HCT116 (cell line): ENCODE results near the gene GRM5. TPM values are rescaled to one million over a fixed set of nuclear protein-coding genes. Genes with fewer than 3 reads are reported as not detected.

ENCODE experiments used
- ATAC-seq: fragments of 200-7000 bp; cut with Tn5 transposase; 2 replicates; pipeline ENCODE4 v1.9.1; 2020; ENCODE audit warnings: mild to moderate bottlenecking, moderate library complexity
- BruUV-seq: library from RNA; stranded (reverse); fragments of 400-500 nt; replicated peaks from 2 replicates; lab custom pipeline; 2021; lab: Mats Ljungman, UMichigan
- CTCF ChIA-PET: fragments of 300-600 bp; sonication (Branson Sonifier 250); formaldehyde crosslinking; loops from one replicate; lab custom pipeline; 2021; ENCODE audit warnings: antibody characterized with exemption; lab: Charles Lee
- POLR2A ChIA-PET: fragments of 300-600, 350-600 bp; sonication (Branson Sonifier 250); formaldehyde crosslinking; loops from one replicate; lab custom pipeline; 2021; ENCODE audit warnings: antibody characterized with exemption; lab: Charles Lee
- RAD21 ChIA-PET, 2 experiments: fragments of 300-600 bp; sonication (Branson Sonifier 250); formaldehyde crosslinking; loops; one replicate each; lab custom pipeline; 2023; ENCODE audit warnings: low total read pairs in 2 of 2; ENCODE audit not compliant: uncharacterized antibody in 2 of 2, unreplicated experiment in 2 of 2, low non-redundant PET in 1 of 2; lab: Charles Lee
- DNase-seq: peaks from one replicate; pipeline ENCODE4 v3.0.0-alpha.2; 2010; ENCODE audit warnings: low read depth, low spot score
- H2AFZ ChIP-seq: fragments of 200-600 bp; shearing (Covaris generic), sonication (generic); 2 replicates; pipeline ENCODE4 v1.6.1; 2017; ENCODE audit warnings: low read depth, mixed run types, mixed read lengths, antibody characterized with exemption, low read length; ENCODE audit not compliant: poor library complexity, severe bottlenecking
- H3K27ac ChIP-seq: 2 replicates; pipeline ENCODE4 v1.5.1; 2012; ENCODE audit warnings: low read depth, low read length
- H3K27me3 ChIP-seq: fragments of 200-600 bp; sonication (generic); 2 replicates; pipeline ENCODE4 v1.6.1; 2016; ENCODE audit warnings: mixed run types, low read length, mixed read lengths; ENCODE audit not compliant: insufficient read depth
- H3K36me3 ChIP-seq, 2 experiments: fragments of 200-500 bp in 1 of 2; fragments of 200-600 bp in 1 of 2; sonication (Bioruptor generic) in 1 of 2; sonication (generic) in 1 of 2; 2 replicates each; pipeline versions ENCODE4 v1.5.1 to v1.6.1; 2014 to 2016; ENCODE audit warnings: low read length in 2 of 2, inconsistent platforms in 1 of 2, mixed read lengths in 1 of 2, mixed run types in 1 of 2; ENCODE audit not compliant: insufficient read depth in 2 of 2, control insufficient read depth in 1 of 2
- H3K4me1 ChIP-seq, 2 experiments: fragments of 200-600 bp in 1 of 2; sonication (generic) in 1 of 2; 2 replicates each; pipeline versions ENCODE4 v1.5.1 to v1.6.1; 2012 to 2017; ENCODE audit warnings: low read length in 2 of 2, inconsistent platforms in 1 of 2, mild to moderate bottlenecking in 1 of 2, mixed read lengths in 1 of 2, mixed run types in 1 of 2, moderate library complexity in 1 of 2; ENCODE audit not compliant: insufficient read depth in 2 of 2, control insufficient read depth in 1 of 2
- H3K4me2 ChIP-seq: fragments of 200-600 bp; sonication (generic); 2 replicates; pipeline ENCODE4 v1.6.1; 2017; ENCODE audit warnings: mixed run types, low read length, mixed read lengths
- H3K4me3 ChIP-seq, 2 experiments: fragments of 200-600 bp in 1 of 2; sonication (generic) in 1 of 2; replicated peaks in 1 of 2; 2 replicates each; pipeline ENCODE4 v1.5.1; 2011 to 2016; ENCODE audit warnings: low read length in 2 of 2, control low read depth in 1 of 2, low read depth in 1 of 2, mild to moderate bottlenecking in 1 of 2, mixed read lengths in 1 of 2, mixed run types in 1 of 2
- H3K79me2 ChIP-seq: fragments of 200-600 bp; sonication (generic); 2 replicates; pipeline ENCODE4 v1.6.1; 2017; ENCODE audit warnings: mild to moderate bottlenecking, mixed run types, low read length, moderate library complexity, mixed read lengths; ENCODE audit not compliant: insufficient read depth
- H3K9ac ChIP-seq: fragments of 200-600 bp; sonication (generic); 2 replicates; pipeline ENCODE4 v1.6.1; 2016; ENCODE audit warnings: low read length, mixed read lengths
- H3K9me2 ChIP-seq: fragments of 200-600 bp; sonication (generic), shearing (Covaris generic); 2 replicates; pipeline ENCODE4 v1.6.1; 2017; ENCODE audit warnings: mixed run types, mild to moderate bottlenecking, moderate library complexity; ENCODE audit not compliant: insufficient read depth
- H3K9me3 ChIP-seq, 2 experiments: fragments of 200-500 bp in 1 of 2; fragments of 200-600 bp in 1 of 2; sonication (Bioruptor generic) in 1 of 2; sonication (generic) in 1 of 2; 2 replicates each; pipeline ENCODE4 v1.6.1; 2014 to 2017; ENCODE audit warnings: low read length in 2 of 2, mixed read lengths in 2 of 2, inconsistent platforms in 1 of 2, low read depth in 1 of 2, mild to moderate bottlenecking in 1 of 2, mixed run types in 1 of 2, moderate library complexity in 1 of 2; ENCODE audit not compliant: control insufficient read depth in 1 of 2, insufficient read depth in 1 of 2
- H4K20me1 ChIP-seq: fragments of 200-600 bp; sonication (generic), shearing (Covaris generic); 2 replicates; pipeline ENCODE4 v1.6.1; 2017; ENCODE audit warnings: mixed run types, mild to moderate bottlenecking, moderate library complexity; ENCODE audit not compliant: insufficient read depth
- EGR1 ChIP-seq: IDR thresholded peaks from 2 replicates; pipeline ENCODE4 v1.6.1; 2012; ENCODE audit warnings: low read depth
- ELF1 ChIP-seq: IDR thresholded peaks from 2 replicates; pipeline ENCODE4 v1.6.1; 2012; ENCODE audit warnings: low read depth, borderline replicate concordance
- EZH2 ChIP-seq: fragments of 200-600 bp; sonication (generic); IDR thresholded peaks from 2 replicates; pipeline ENCODE4 v1.6.1; 2017; ENCODE audit warnings: antibody characterized with exemption, mixed run types
- EZH2phosphoT487 ChIP-seq: fragments of 200-600 bp; IDR thresholded peaks from 2 replicates; pipeline ENCODE4 v1.6.1; 2018; ENCODE audit warnings: antibody characterized with exemption, borderline replicate concordance
- FOSL1 ChIP-seq: IDR thresholded peaks from 2 replicates; pipeline ENCODE4 v1.6.1; 2012; ENCODE audit warnings: low read depth
- JUND ChIP-seq: IDR thresholded peaks from 2 replicates; pipeline ENCODE4 v1.6.1; 2012
- POLR2AphosphoS5 ChIP-seq: IDR thresholded peaks from 2 replicates; pipeline ENCODE4 v1.6.1; 2011; ENCODE audit warnings: mild to moderate bottlenecking, low read depth, low read length, moderate library complexity
- RAD21 ChIP-seq: IDR thresholded peaks from 2 replicates; pipeline ENCODE4 v1.6.1; 2012; ENCODE audit warnings: low read depth, mild to moderate bottlenecking
- REST ChIP-seq: IDR thresholded peaks from 2 replicates; pipeline ENCODE4 v1.6.1; 2012; ENCODE audit warnings: low read depth
- SIN3A ChIP-seq: IDR thresholded peaks from 2 replicates; pipeline ENCODE4 v1.6.1; 2012; ENCODE audit warnings: low read depth
- TCF7L2 ChIP-seq: IDR thresholded peaks from 2 replicates; pipeline ENCODE4 v1.7.0; 2011; ENCODE audit warnings: borderline replicate concordance, inconsistent platforms; ENCODE audit not compliant: insufficient read depth, insufficient read length; ENCODE audit errors: extremely low read depth
- YY1 ChIP-seq: IDR thresholded peaks from 2 replicates; pipeline ENCODE4 v1.6.1; 2011; ENCODE audit warnings: low read length, low read depth, moderate library complexity, mild to moderate bottlenecking; ENCODE audit not compliant: insufficient replicate concordance; ENCODE audit errors: extremely low read depth
- ZBTB33 ChIP-seq: IDR thresholded peaks from 2 replicates; pipeline ENCODE4 v1.6.1; 2011; ENCODE audit warnings: mild to moderate bottlenecking, low read length, moderate library complexity; ENCODE audit not compliant: insufficient replicate concordance; ENCODE audit errors: extremely low read depth
- ZFX ChIP-seq: fragments of 450-650 bp; IDR thresholded peaks from 2 replicates; pipeline ENCODE4 v1.6.1; 2017
- intact Hi-C: fragments of 100-400 bp; cut with micrococcal nuclease; formaldehyde crosslinking; loops from 2 replicates; pipeline ENCODE4 v1.10.0; 2022
- total RNA-seq: library from RNA; stranded (reverse); gene quantifications from one replicate; pipeline ENCODE4 v1.2.1, GENCODE V29; 2021; ENCODE audit not compliant: unreplicated experiment

The GRM5 gene
- total RNA-seq, 1 experiment from 2014 or later = not detected

GRCh38 chr11:88534185-88534584 is 531.6 kb downstream of the GRM5 start:
- no peak for DNase-seq
- Histone ChIP-seq H3K4me1 (peaks cover 4 to 33% of the 10 kb centered on the region in 2 experiments; a peak in 3 of 4 replicates), H3K79me2 (no peaks in the 10 kb centered on the region), H3K4me2 (no peak overlapping the region), H4K20me1 (no peaks in the 10 kb centered on the region), H3K36me3 (no peaks in the 10 kb centered on the region), H3K4me3 (no peak overlapping the region)
- intact Hi-C loops = no loop called here
- RAD21 ChIA-PET = no interaction called here
- TF ChIP-seq YY1 (no peak), EGR1 (no peak), REST (no peak), POLR2AphosphoS5 (no peak), JUND (no peak), RAD21 (no peak), ZBTB33 (no peak), FOSL1 (no peak), EZH2 (no peak), ZFX (no peak), EZH2phosphoT487 (no peak), TCF7L2 (no peak), SIN3A (no peak), ELF1 (no peak)
- TF ChIP-seq, all 23 proteins: peak for 0
- no peak for ATAC-seq
- Histone ChIP-seq H3K27ac (no peak overlapping the region), H3K9me3 (no peaks in the 10 kb centered on the region), H3K9me2 (no peaks in the 10 kb centered on the region), H3K9ac (no peak overlapping the region), H3K27me3 (no peaks in the 10 kb centered on the region), H2AFZ (no peak overlapping the region)
- ChIA-PET POLR2A (no interaction called here), CTCF (no interaction called here)
- BruUV-seq = no TSS peak
